OCI-LY1 (cell line): ENCODE measurements around the gene DDI2.

Experiments used
- H2AFZ ChIP-seq: fragments of 200-600 bp; sonication (generic), shearing (Covaris generic); 2 replicates; pipeline ENCODE4 v1.6.0; 2014; ENCODE audit warnings: antibody characterized with exemption, mild to moderate bottlenecking, low read length
- H3F3A ChIP-seq: fragments of 200-600 bp; sonication (generic), shearing (Covaris generic); 2 replicates; pipeline ENCODE4 v1.6.0; 2014; ENCODE audit warnings: mild to moderate bottlenecking, antibody characterized with exemption, low read length, moderate library complexity; ENCODE audit not compliant: insufficient read depth
- H3K27ac ChIP-seq: fragments of 200-600 bp; sonication (generic); 2 replicates; pipeline ENCODE4 v1.5.1; 2014; ENCODE audit warnings: low read length, mixed run types, mild to moderate bottlenecking, low read depth; ENCODE audit not compliant: poor library complexity, severe bottlenecking
- H3K27me3 ChIP-seq: fragments of 200-600 bp; sonication (generic); 2 replicates; pipeline ENCODE4 v1.6.0; 2014; ENCODE audit warnings: antibody characterized with exemption, mild to moderate bottlenecking, low read length, moderate library complexity; ENCODE audit not compliant: insufficient read depth
- H3K36me3 ChIP-seq: fragments of 200-600 bp; sonication (generic); 2 replicates; pipeline ENCODE4 v1.6.1; 2014; ENCODE audit warnings: mild to moderate bottlenecking, antibody characterized with exemption, low read length, moderate library complexity, mixed read lengths; ENCODE audit not compliant: insufficient read depth
- H3K4me1 ChIP-seq: fragments of 200-600 bp; sonication (generic); 2 replicates; pipeline ENCODE4 v1.5.1; 2014; ENCODE audit warnings: mild to moderate bottlenecking, low read length, moderate library complexity; ENCODE audit not compliant: insufficient read depth, severe bottlenecking
- H3K4me2 ChIP-seq: fragments of 200-600 bp; sonication (generic), shearing (Covaris generic); 2 replicates; pipeline ENCODE4 v1.6.1; 2014; ENCODE audit warnings: low read length
- H3K4me3 ChIP-seq: fragments of 200-600 bp; sonication (generic); 2 replicates; pipeline ENCODE4 v1.5.1; 2014; ENCODE audit warnings: low read length, low read depth, mild to moderate bottlenecking, mixed read lengths; ENCODE audit not compliant: poor library complexity, severe bottlenecking
- H3K79me2 ChIP-seq: fragments of 200-600 bp; shearing (Covaris generic); 2 replicates; pipeline ENCODE4 v1.6.1; 2016; ENCODE audit warnings: mixed run types, low read length, mixed read lengths; ENCODE audit not compliant: insufficient read depth
- H3K9ac ChIP-seq: fragments of 200-600 bp; sonication (generic), shearing (Covaris generic); 2 replicates; pipeline ENCODE4 v1.6.1; 2014; ENCODE audit warnings: mild to moderate bottlenecking, low read length, mixed read lengths
- H3K9me2 ChIP-seq: fragments of 200-600 bp; sonication (generic), shearing (Covaris generic); 2 replicates; pipeline ENCODE4 v1.6.1; 2014; ENCODE audit warnings: low read depth, mild to moderate bottlenecking, low read length, mixed read lengths
- H3K9me3 ChIP-seq: fragments of 200-600 bp; shearing (Covaris generic); 2 replicates; pipeline ENCODE4 v1.6.1; 2014; ENCODE audit warnings: low read length, mixed read lengths
- H4K20me1 ChIP-seq: fragments of 200-600 bp; sonication (generic), shearing (Covaris generic); 2 replicates; pipeline ENCODE4 v1.6.0; 2016; ENCODE audit warnings: mild to moderate bottlenecking, low read length; ENCODE audit not compliant: insufficient read depth
- EZH2 ChIP-seq: fragments of 200-600 bp; sonication (generic), shearing (Covaris generic); IDR thresholded peaks from 2 replicates; pipeline ENCODE4 v1.8.0; 2017; ENCODE audit warnings: borderline replicate concordance, mixed run types, mild to moderate bottlenecking, antibody characterized with exemption, low read length, moderate library complexity, mixed read lengths
- TF ChIP-seq, protein P1 (sequence below): fragments of 200-600 bp; sonication (generic), shearing (Covaris generic); IDR thresholded peaks from 2 replicates; pipeline ENCODE4 v1.5.1; 2017; ENCODE audit warnings: mild to moderate bottlenecking, antibody characterized with exemption, low read length, moderate library complexity, mixed read lengths

Gene DDI2

DNA sequence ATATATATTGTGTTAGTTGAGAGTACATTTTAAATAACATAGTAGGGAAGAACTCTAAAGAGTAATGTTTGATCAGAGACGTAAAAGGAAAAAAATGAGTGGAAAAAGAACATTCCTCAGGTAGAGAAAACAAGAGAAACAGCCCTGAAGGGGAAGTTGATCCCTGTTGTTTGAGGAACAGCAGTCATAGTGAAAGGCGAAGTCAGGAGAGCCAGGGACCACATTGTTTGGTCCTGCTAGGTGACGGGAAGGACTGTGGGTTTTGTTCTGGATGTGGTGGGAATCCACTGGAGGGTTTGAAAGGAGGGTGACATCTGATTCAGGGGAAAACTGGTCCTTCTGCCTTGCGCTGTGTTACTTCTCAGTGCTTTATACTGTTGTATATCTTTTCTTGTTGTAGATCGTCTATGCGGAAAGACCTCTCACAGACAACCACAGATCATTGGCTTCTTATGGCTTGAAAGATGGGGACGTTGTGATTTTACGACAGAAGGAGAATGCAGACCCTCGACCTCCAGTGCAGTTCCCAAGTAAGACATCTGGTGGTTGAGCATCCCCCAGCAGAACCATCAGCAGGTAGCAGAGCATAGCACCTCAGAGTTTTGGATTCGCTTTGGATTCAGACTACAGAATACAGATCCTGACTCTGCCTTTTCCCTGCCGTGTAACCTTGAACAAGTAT lies 9.2 kb downstream of the DDI2 start:
- peaks cover 2% of the 10 kb centered on the region; the same call in 1 of the 2 replicates for H4K20me1 ChIP-seq
- peak overlapping the region; percentile 6; the same call in 1 of the 2 replicates for H3K4me2 ChIP-seq
- TF ChIP-seq, protein P1, sequence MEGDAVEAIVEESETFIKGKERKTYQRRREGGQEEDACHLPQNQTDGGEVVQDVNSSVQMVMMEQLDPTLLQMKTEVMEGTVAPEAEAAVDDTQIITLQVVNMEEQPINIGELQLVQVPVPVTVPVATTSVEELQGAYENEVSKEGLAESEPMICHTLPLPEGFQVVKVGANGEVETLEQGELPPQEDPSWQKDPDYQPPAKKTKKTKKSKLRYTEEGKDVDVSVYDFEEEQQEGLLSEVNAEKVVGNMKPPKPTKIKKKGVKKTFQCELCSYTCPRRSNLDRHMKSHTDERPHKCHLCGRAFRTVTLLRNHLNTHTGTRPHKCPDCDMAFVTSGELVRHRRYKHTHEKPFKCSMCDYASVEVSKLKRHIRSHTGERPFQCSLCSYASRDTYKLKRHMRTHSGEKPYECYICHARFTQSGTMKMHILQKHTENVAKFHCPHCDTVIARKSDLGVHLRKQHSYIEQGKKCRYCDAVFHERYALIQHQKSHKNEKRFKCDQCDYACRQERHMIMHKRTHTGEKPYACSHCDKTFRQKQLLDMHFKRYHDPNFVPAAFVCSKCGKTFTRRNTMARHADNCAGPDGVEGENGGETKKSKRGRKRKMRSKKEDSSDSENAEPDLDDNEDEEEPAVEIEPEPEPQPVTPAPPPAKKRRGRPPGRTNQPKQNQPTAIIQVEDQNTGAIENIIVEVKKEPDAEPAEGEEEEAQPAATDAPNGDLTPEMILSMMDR: no peak
- no peak for TF ChIP-seq EZH2
- H3K4me1 ChIP-seq: peaks cover 36% of the 10 kb centered on the region
- no peak overlapping the region for H3K9ac ChIP-seq
- no peaks in the 10 kb centered on the region for H3F3A ChIP-seq
- H3K9me3 ChIP-seq: no peaks in the 10 kb centered on the region
- no peaks in the 10 kb centered on the region for H3K27me3 ChIP-seq
- no peak overlapping the region for H2AFZ ChIP-seq
- peaks cover 52% of the 10 kb centered on the region for H3K79me2 ChIP-seq
- peaks cover 44% of the 10 kb centered on the region for H3K36me3 ChIP-seq
- H3K9me2 ChIP-seq: no peaks in the 10 kb centered on the region
- H3K27ac ChIP-seq: peak overlapping the region; percentile 53
- H3K4me3 ChIP-seq: no peak overlapping the region

DNA sequence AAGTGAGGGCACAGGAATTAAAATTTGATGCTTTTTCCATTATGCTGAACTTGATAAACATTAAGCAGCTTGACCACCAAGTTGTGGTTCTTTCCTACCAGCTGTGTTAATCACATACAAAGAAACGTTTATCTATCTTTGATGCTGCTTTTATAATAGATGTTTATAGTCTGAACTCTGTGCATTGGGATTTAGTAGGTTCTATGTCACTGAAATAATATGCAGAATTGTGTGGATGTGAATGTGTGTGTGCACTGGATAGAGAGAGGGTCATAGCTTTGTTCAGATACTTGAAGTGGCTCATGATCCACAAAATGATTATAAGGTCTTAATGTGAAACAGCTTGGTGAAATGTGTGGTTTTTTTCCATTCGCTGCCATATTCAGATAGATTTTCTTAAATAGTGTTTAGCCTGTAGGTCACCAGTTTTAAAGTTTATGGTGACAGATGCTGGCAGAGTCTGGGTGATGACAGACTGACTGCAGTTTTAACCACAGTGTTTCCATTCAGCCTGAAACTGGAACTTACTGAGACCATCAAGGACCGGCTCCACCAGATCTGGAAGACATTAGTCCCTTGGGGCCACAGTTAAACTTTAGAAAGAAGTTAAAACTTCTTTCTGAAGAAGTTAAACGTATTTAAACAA lies 10.2 kb downstream of the DDI2 start:
- Histone ChIP-seq H3K4me2 (no peak overlapping the region), H3K4me1 (peaks cover 36% of the 10 kb centered on the region), H3F3A (no peaks in the 10 kb centered on the region), H3K27ac (peak overlapping the region; percentile 53), H4K20me1 (peaks cover 2% of the 10 kb centered on the region; the same call in 1 of the 2 replicates), H2AFZ (no peak overlapping the region), H3K36me3 (peaks cover 54% of the 10 kb centered on the region), H3K79me2 (peaks cover 41% of the 10 kb centered on the region), H3K9me3 (no peaks in the 10 kb centered on the region), H3K9me2 (no peaks in the 10 kb centered on the region), H3K27me3 (no peaks in the 10 kb centered on the region), H3K4me3 (no peak overlapping the region), H3K9ac (no peak overlapping the region)
- no peak for TF ChIP-seq EZH2
- TF ChIP-seq, protein P1: no peak

DNA sequence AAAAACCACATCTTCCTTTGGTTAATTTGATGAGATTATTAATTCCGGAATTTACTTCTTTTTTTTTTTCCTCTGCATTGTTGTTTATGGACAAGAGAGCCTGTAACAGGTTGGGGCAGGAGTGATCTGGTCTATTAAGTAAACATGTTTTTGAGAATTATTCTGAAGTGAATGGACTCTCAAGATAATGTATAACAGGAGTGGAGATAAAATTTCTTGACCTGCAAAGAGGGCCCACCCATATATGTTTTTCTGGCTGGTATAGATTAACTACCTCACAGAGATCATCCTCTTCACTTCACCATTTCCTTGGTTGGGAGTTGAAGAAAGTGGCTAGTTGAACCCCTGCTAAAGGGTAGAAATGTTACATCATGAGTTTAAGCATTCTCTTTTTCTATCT lies 10.7 kb downstream of the DDI2 start:
- no peaks in the 10 kb centered on the region for H3K27me3 ChIP-seq
- H3K9me2 ChIP-seq: no peaks in the 10 kb centered on the region
- no peak overlapping the region for H3K4me3 ChIP-seq
- H3K79me2 ChIP-seq: peaks cover 36% of the 10 kb centered on the region
- H3K9me3 ChIP-seq: no peaks in the 10 kb centered on the region
- H3K4me2 ChIP-seq: no peak overlapping the region
- no peak overlapping the region for H3K9ac ChIP-seq
- H3K4me1 ChIP-seq: peaks cover 36% of the 10 kb centered on the region
- H4K20me1 ChIP-seq: peaks cover 2% of the 10 kb centered on the region; the same call in 1 of the 2 replicates
- TF ChIP-seq, protein P1: no peak
- no peak for TF ChIP-seq EZH2
- H3K36me3 ChIP-seq: peaks cover 58% of the 10 kb centered on the region
- no peak overlapping the region for H2AFZ ChIP-seq
- H3K27ac ChIP-seq: peak overlapping the region; percentile 53
- H3F3A ChIP-seq: no peaks in the 10 kb centered on the region
